ENCODE data around the gene PLCXD3.

DNA sequence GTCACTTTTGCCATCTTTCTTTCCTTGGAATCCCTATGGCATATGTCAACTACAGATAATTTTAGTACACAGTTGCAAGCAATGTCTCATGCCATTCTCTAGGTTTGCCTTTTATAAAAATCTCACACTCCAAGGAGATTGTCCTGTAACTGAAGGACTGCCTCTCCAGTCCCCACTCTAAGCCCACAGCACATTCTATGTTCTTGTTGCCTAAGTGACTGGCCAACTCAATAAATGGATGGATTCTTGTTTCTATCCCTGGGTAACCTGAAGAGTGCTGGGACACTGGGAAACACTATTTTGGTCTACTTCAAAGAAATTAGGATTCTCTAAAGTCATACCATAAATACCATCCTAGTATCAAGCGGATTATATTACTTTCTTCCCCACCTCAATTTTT is 145.0 kb downstream of the PLCXD3 start:
- TF ChIP-seq TEAD4 (IDR thresholded peaks at IDR 0.05; ENCODE audit: low read depth, low read length) = no peak
- no peak for TF ChIP-seq SP4 (IDR thresholded peaks at IDR 0.05; ENCODE audit: low read length)
- TF ChIP-seq, protein P1, sequence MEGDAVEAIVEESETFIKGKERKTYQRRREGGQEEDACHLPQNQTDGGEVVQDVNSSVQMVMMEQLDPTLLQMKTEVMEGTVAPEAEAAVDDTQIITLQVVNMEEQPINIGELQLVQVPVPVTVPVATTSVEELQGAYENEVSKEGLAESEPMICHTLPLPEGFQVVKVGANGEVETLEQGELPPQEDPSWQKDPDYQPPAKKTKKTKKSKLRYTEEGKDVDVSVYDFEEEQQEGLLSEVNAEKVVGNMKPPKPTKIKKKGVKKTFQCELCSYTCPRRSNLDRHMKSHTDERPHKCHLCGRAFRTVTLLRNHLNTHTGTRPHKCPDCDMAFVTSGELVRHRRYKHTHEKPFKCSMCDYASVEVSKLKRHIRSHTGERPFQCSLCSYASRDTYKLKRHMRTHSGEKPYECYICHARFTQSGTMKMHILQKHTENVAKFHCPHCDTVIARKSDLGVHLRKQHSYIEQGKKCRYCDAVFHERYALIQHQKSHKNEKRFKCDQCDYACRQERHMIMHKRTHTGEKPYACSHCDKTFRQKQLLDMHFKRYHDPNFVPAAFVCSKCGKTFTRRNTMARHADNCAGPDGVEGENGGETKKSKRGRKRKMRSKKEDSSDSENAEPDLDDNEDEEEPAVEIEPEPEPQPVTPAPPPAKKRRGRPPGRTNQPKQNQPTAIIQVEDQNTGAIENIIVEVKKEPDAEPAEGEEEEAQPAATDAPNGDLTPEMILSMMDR (IDR thresholded peaks at IDR 0.05; ENCODE audit: control extremely low read depth in 1 of 3, insufficient read depth in 1 of 3, low read depth in 1 of 3, low read length in 3 of 3) = no peak
- no peak for TF ChIP-seq SIN3A (conservative IDR thresholded peaks at IDR 0.05 in 1 of 2, IDR thresholded peaks at IDR 0.05 in 1 of 2; ENCODE audit: low read depth in 1 of 2, low read length in 2 of 2)
- no peak for TF ChIP-seq BRCA1 (IDR thresholded peaks at IDR 0.05; ENCODE audit: low read depth, low read length)
- TF ChIP-seq SIX5 (IDR thresholded peaks at IDR 0.05; ENCODE audit: low read depth, low read length) = no peak
- no peak for TF ChIP-seq RAD21 (IDR thresholded peaks at IDR 0.05 in 1 of 2, conservative IDR thresholded peaks at IDR 0.05 in 1 of 2; ENCODE audit: low read depth in 2 of 2, low read length in 2 of 2)
- no peak for TF ChIP-seq ATF3 (IDR thresholded peaks at IDR 0.05; ENCODE audit: insufficient read depth, low read depth, low read length)
- no peak for TF ChIP-seq POLR2A (IDR thresholded peaks at IDR 0.05; ENCODE audit: control extremely low read depth in 1 of 2, low read depth in 2 of 2, low read length in 2 of 2)
- no peak for TF ChIP-seq SIRT6 (IDR thresholded peaks at IDR 0.05; ENCODE audit: low read length)
- no peak for TF ChIP-seq TAF1 (IDR thresholded peaks at IDR 0.05; ENCODE audit: low read depth, low read length)
- TF ChIP-seq SUZ12 (IDR thresholded peaks at IDR 0.05; ENCODE audit: low read length) = no peak
- no peak for TF ChIP-seq HDAC6 (IDR thresholded peaks at IDR 0.05; ENCODE audit: low read depth, low read length)
